ENCODE measurements around the gene ACTN3. TPM values are rescaled to one million over a fixed set of nuclear protein-coding genes. Genes with fewer than 3 reads are reported as not detected.
A peak's percentile ranks its signal among the peaks of the same experiment; 100 is the strongest.
"Not testable (repeated sequence)": the region's sequence is repeated elsewhere in the genome, so short reads cannot be mapped to it uniquely, and the experiment has no call there.

ACTN3 gene
- 0.16 TPM for total RNA-seq

- DNase-seq (ENCODE audit: low spot score): no peak
Observed at GRCh38 chr11:66546368-66546965, at the start of gene ACTN3. Gene ACTN3 (plus strand): TSS chr11:66546903. CDS start chr11:66546938, 35 bp downstream.

- DNase-seq (ENCODE audit: low spot score): no peak
Observed at GRCh38 chr11:66497206-66497605, 49.5 kb upstream of the ACTN3 start.

GRCh38 chr11:66498506-66498905 lies 48.2 kb upstream of the ACTN3 start:
- no peak for DNase-seq (ENCODE audit: low spot score)

DNA sequence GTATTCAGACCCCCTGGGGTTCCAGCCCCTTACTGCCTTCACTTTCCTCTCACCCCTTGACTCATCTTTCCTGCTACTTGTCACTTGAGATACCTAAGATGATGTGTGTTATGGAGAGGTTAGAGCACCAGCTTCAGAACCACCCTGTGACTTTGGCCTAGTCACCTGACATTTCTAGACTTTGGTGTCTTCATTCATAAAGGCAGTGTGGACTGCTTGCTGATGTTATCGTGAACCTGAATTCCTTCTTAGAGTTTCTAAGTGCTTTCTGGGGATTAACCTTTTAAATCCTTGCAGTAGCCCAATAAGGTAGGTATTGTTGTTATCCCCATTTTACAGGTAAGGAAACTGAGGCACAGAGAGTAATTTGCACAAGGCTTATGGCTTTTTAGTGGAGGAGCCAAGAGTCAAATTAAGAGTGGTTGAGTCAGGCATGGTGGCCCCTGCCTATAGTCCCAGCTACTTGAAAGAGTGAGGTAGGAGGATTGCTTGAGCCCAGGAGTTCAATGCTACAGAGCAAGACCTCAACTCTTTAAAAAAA lies 41.4 kb upstream of the ACTN3 start:
- DNase-seq (ENCODE audit: low spot score): no peak

DNA sequence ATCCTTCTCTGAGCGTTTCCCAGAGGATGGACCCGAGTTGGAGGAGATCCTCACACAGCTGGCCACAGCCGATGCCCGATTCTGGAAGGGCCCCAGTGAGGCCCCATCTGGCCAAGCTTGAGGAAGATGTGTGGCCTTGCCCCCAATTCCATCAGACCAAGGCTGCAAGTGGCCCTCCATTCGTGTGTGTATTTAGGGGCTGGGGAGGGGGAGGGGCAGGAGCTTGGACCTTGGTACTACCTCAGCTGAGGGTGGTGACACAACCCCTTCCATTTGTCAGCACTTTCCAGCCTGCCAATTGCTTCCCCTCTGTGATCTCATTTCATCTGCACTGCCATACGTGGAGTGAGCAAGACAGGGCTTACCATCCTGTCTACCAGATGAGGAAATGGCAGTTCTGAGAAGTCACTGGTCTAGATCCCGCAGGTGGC lies 37.6 kb upstream of the ACTN3 start:
- no peak for DNase-seq (ENCODE audit: low spot score)

DNA sequence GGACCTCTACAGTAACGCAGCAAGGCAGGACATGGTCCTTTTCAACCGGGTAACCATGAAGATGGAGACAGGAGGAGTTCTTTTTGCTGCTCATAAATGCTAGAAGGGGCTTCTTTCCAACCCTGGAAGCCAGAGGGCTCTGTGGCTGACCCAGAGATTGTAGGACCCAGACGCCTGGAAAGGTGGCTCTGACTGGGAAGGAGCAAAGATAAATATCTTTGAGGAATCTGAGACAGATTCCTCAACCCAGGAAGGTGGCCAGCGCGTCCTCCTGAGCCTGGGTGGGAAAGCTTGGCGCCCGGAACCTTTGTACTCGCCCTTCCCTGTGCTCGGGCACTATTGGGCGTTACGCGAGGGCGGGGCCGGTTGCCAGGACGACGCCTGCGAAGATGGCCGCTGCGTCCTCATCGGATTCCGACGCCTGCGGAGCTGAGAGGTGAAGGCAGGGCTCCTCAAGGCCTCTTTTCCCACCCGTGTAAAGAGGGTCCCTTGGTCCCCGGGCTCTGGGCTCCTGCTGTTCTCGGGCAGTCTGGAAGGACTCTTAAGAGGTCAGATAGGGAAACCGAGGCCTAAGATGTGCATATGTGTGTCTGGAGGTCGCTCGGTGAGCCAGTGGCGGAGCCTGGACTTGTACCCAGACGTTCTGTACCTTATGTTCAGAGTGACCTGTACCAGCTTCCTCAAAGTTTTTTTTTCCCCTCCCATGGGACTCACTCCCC lies 36.3 kb upstream of the ACTN3 start, which contains the start of gene BBS1:
Gene BBS1, plus strand, starts transcription at position 365 of the 719 bp plus-strand sequence. Its CDS starts 25 bp downstream, at position 390.
- peak; percentile 89 for DNase-seq (ENCODE audit: low spot score)

- no peak for DNase-seq (ENCODE audit: low spot score)
Observed at GRCh38 chr11:66510990-66511339, 35.7 kb upstream of the ACTN3 start.

GRCh38 chr11:66523611-66524010 lies 23.1 kb upstream of the ACTN3 start:
- DNase-seq (ENCODE audit: low spot score): no peak

- no peak for DNase-seq (ENCODE audit: low spot score)
Observed at GRCh38 chr11:66524304-66525040, 22.2 kb upstream of the ACTN3 start.

GRCh38 chr11:66529069-66529468 lies 17.6 kb upstream of the ACTN3 start:
- no peak for DNase-seq (ENCODE audit: low spot score)

- no peak for DNase-seq (ENCODE audit: low spot score)
Observed at GRCh38 chr11:66529655-66530054, 17.0 kb upstream of the ACTN3 start.

DNA sequence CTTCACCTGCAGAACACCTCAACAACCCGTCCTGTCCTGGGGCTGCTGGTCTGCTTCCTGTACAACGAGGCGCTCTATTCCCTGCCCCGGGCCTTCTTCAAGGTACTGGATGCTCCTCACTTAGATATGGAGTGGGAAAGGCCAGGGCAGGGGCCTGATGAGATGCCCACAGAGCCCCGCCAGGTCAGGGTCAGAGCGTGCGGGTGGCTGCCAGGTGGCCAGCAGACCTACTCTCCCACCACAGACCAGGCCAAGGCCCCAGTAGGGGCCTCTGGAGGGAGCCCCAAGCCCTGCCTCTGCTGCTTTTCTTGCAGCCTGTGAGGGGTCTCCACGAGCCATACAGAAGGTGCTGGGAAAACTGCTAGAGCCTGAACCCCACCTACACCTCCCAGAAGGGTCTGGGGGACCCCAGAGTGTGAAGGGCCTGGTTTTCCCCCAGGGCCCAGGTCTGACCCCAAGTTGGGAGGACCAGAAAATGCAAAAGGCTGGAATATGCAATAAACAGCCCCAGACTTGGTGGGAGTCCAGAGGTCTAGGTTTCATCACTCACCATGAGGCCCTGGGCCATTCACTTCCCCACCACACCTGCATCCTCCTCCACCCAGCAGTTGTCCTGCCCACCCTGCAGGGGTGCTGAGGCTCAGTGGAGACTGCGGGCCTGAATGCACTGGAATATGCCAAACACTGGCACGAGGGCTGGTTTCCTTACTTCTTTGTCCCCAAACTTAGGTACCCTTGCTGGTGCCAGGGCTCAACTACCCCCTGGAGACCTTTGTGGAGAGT lies 15.6 kb upstream of the ACTN3 start:
- no peak for DNase-seq (ENCODE audit: low spot score)

DNA sequence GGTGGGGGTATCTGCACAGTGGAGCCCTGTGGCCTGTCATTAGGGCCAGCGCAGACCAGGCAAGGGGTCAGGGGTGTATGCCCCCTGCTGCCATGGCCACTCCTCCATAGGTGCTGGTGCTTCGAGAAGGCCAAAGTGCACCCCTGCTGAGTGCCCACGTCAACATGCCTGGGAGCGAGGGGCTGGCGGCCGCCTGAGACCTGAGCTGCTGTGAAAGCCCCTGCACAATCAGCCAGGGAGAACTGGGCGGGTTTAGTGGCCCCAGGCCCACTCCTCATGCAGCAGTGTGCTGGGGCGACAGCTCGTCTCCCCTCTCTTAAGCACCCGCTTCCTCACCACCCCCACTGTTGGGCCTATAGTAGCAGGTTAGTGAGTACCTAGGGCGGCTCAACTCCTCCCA lies 14.9 kb upstream of the ACTN3 start:
- DNase-seq (ENCODE audit: low spot score): no peak

- DNase-seq (ENCODE audit: low spot score): no peak
Observed at GRCh38 chr11:66532784-66533183, 13.9 kb upstream of the ACTN3 start.

- DNase-seq (ENCODE audit: low spot score): no peak
Observed at GRCh38 chr11:66539170-66539869, 7.4 kb upstream of the ACTN3 start.

- no peak for DNase-seq (ENCODE audit: low spot score)
Observed at GRCh38 chr11:66539870-66540213, 6.9 kb upstream of the ACTN3 start.

- DNase-seq (ENCODE audit: low spot score): not testable (repeated sequence)
Observed at GRCh38 chr11:66540598-66540997, 6.1 kb upstream of the ACTN3 start.

DNA sequence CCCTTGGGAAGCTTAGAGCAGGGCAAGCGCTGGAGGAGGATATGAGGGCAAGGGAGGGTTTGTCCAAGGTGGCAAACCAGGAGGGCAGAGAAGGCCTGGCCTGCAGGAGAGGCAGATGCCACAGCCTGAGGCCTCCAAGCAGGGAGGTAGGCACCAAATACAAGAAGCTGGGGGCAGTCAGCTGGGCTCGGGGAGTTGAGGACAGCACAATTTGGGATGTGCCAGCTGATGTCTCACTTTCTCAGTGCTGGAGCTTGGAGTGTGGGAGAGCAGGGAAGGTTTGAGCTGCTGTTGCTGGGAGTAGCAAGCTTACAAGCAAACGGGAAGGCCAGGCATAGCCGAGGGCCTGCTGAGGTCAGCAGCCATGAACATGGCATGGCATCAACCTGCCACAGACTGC lies 4.8 kb upstream of the ACTN3 start:
- DNase-seq (ENCODE audit: low spot score): no peak

- no peak for DNase-seq (ENCODE audit: low spot score)
Observed at GRCh38 chr11:66542362-66542761, 4.3 kb upstream of the ACTN3 start.

DNA sequence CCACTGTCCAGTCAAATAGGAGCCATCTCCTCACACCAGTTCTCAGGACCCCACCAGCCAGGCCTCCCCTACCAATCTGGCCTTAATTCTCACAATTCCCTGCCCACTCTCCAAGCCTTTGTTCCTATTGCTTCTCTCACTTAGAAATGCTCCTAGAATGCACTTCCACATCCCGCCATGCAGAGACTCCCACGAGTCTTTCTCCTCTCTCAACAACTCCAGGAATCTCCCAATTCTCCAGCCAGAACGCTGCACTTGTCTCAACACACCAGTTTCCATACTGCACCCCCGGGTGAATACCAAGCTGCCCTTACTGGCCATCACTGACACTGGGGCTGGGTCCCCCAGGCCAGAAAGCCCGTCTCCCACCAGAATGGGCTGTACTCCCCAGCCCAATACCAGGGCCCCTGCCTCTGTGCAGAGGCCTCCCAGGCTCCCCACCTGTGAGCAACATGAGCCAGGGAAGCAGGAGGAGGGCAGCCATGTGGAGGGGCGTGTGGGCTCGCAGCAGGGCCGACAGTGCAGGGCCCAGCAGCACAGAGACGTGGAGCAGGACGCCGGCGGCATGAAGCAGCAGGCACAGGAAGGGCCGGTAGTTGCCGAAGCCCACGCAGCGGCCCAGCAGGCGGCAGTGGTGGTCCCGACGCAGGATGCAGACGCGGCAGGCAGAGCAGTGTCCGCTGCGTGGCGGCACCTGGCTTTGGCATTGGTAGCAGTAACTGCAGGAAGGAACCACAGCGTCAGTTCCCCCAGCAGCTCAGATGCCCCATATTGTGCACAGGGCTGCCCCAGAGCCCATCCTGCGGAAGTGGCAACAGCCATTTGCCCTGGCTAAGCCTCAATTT lies 3.2 kb upstream of the ACTN3 start:
- DNase-seq (ENCODE audit: low spot score): no peak

All from ureter (tissue), 1 donor.